Measurements from ENCODE around the gene FRS2. TPM values are rescaled to one million over a fixed set of nuclear protein-coding genes. Genes with fewer than 3 reads are reported as not detected.
"Not testable (repeated sequence)": the region's sequence is repeated elsewhere in the genome, so short reads cannot be mapped to it uniquely, and the experiment has no call there.

FRS2 gene
- total RNA-seq, 1 donor from 2014 or later, result 23.8 TPM

DNA sequence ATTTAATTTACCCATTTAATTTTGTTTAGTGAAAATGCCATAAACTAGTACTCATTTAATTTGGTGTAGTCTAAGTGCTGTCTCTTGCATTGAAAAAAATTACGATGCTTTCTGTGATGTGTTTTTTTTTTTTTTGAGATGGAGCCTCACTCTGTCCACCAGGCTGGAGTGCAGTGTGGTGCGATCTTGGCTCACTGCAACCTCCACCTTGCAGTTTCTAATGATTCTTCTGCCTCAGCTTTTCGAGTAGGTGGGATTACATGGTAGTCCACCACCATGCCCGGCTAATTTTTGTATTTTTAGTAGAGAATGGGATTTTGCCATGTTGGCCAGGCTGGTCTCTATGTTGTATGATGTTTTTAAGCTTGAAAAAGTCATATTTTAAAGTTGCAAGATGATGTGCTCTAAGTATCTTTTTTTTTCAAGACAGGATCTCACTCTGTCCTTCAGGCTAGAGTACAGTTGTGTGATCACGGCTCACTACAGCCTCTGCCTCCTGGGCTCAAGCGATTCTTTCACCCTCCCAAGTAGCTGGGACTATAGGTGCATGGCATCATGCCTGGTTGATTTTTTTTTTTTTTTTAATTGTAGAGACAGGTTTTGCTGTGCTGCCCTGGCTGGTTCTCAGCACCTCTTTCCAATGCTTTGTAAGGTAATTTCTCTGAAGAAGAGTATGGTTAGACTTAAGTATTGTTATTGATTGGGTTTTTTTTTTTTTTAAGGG is 131.9 kb downstream of the FRS2 start:
- no peaks in the 10 kb centered on the region for H3K9me3 Mint-ChIP-seq
- H3K36me3 Mint-ChIP-seq (ENCODE audit: low read depth), result peaks cover 57% of the 10 kb centered on the region
- no peak overlapping the region for H3K27ac Mint-ChIP-seq
- no peak for ATAC-seq (ENCODE audit: low read depth)
- intact Hi-C loops (cut with micrococcal nuclease), result no loop called here
- H3K4me3 Mint-ChIP-seq, result no peak overlapping the region
- CTCF ChIA-PET, result no interaction called here
- H3K4me1 Mint-ChIP-seq, result no peaks in the 10 kb centered on the region
- POLR2A ChIA-PET, result no interaction called here
- H3K27me3 Mint-ChIP-seq, result no peaks in the 10 kb centered on the region
- TF ChIP-seq, protein P1, sequence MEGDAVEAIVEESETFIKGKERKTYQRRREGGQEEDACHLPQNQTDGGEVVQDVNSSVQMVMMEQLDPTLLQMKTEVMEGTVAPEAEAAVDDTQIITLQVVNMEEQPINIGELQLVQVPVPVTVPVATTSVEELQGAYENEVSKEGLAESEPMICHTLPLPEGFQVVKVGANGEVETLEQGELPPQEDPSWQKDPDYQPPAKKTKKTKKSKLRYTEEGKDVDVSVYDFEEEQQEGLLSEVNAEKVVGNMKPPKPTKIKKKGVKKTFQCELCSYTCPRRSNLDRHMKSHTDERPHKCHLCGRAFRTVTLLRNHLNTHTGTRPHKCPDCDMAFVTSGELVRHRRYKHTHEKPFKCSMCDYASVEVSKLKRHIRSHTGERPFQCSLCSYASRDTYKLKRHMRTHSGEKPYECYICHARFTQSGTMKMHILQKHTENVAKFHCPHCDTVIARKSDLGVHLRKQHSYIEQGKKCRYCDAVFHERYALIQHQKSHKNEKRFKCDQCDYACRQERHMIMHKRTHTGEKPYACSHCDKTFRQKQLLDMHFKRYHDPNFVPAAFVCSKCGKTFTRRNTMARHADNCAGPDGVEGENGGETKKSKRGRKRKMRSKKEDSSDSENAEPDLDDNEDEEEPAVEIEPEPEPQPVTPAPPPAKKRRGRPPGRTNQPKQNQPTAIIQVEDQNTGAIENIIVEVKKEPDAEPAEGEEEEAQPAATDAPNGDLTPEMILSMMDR (IDR thresholded peaks at IDR 0.05), result no peak
- DNase-seq, result no peak

- ATAC-seq (ENCODE audit: low read depth) (no peak), DNase-seq (no peak)
- intact Hi-C loops (cut with micrococcal nuclease), result no loop called here
- TF ChIP-seq, protein P1 (IDR thresholded peaks at IDR 0.05), result no peak
- Mint-ChIP-seq H3K36me3 (ENCODE audit: low read depth) (peaks cover 49% of the 10 kb centered on the region), H3K4me1 (no peaks in the 10 kb centered on the region), H3K27ac (no peak overlapping the region), H3K9me3 (no peaks in the 10 kb centered on the region), H3K4me3 (no peak overlapping the region), H3K27me3 (no peaks in the 10 kb centered on the region)
- POLR2A ChIA-PET, result no interaction called here
- CTCF ChIA-PET, result no interaction called here
These were observed 132.8 kb downstream of the FRS2 start for GRCh38 chr12:69602954-69603353.

GRCh38 chr12:69603556-69603955 is 133.4 kb downstream of the FRS2 start:
- ATAC-seq (ENCODE audit: low read depth); POLR2A ChIA-PET; H3K4me3 Mint-ChIP-seq; H3K27ac Mint-ChIP-seq; H3K4me1 Mint-ChIP-seq; intact Hi-C loops (cut with micrococcal nuclease); H3K27me3 Mint-ChIP-seq; H3K9me3 Mint-ChIP-seq; DNase-seq; CTCF ChIA-PET: not testable (repeated sequence)
- H3K36me3 Mint-ChIP-seq (ENCODE audit: low read depth), result peaks cover 43% of the 10 kb centered on the region

DNA sequence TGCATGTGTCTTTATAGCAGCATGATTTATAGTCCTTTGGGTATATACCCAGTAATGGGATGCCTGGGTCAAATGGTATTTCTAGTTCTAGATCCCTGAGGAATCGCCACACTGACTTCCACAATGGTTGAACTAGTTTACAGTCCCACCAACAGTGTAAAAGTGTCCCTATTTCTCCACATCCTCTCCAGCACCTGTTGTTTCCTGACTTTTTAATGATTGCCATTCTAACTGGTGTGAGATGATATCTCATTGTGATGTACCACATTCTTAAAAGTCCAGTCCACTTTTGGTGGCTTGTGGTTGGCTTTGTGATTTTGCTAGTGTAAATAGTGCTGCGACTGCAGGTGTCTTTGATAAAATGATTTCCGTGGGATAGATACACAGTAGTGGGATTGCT is 134.1 kb downstream of the FRS2 start:
- H3K27me3 Mint-ChIP-seq; intact Hi-C loops (cut with micrococcal nuclease); H3K4me3 Mint-ChIP-seq; H3K4me1 Mint-ChIP-seq; CTCF ChIA-PET; DNase-seq; ATAC-seq (ENCODE audit: low read depth); H3K9me3 Mint-ChIP-seq; H3K27ac Mint-ChIP-seq; POLR2A ChIA-PET: not testable (repeated sequence)
- H3K36me3 Mint-ChIP-seq (ENCODE audit: low read depth), result peaks cover 38% of the 10 kb centered on the region

- Mint-ChIP-seq H3K36me3 (ENCODE audit: low read depth) (peaks cover 4% of the 10 kb centered on the region), H3K4me3 (no peak overlapping the region), H3K27me3 (no peaks in the 10 kb centered on the region), H3K9me3 (no peaks in the 10 kb centered on the region), H3K27ac (no peak overlapping the region), H3K4me1 (no peaks in the 10 kb centered on the region)
- DNase-seq, result no peak
- ChIA-PET CTCF (no interaction called here), POLR2A (no interaction called here)
- no peak for ATAC-seq (ENCODE audit: low read depth)
- intact Hi-C loops (cut with micrococcal nuclease), result no loop called here
- TF ChIP-seq, protein P1 (IDR thresholded peaks at IDR 0.05), result no peak
These were observed 137.9 kb downstream of the FRS2 start for GRCh38 chr12:69608114-69608513.

GRCh38 chr12:69610126-69610525 is 139.9 kb downstream of the FRS2 start:
- H3K27me3 Mint-ChIP-seq, result no peaks in the 10 kb centered on the region
- POLR2A ChIA-PET, result no interaction called here
- no peaks in the 10 kb centered on the region for H3K9me3 Mint-ChIP-seq
- H3K27ac Mint-ChIP-seq, result no peak overlapping the region
- H3K36me3 Mint-ChIP-seq (ENCODE audit: low read depth), result no peaks in the 10 kb centered on the region
- CTCF ChIA-PET, result no interaction called here
- no peak for DNase-seq
- ATAC-seq (ENCODE audit: low read depth), result no peak
- intact Hi-C loops (cut with micrococcal nuclease), result no loop called here
- H3K4me1 Mint-ChIP-seq, result no peaks in the 10 kb centered on the region
- H3K4me3 Mint-ChIP-seq, result no peak overlapping the region
- TF ChIP-seq, protein P1 (IDR thresholded peaks at IDR 0.05), result no peak

Measured in activated B cell treated with CpG ODN at 0.5 μM for 24 hours (primary cell).